Measurements from ENCODE around the gene AAMP. TPM values are rescaled to one million over a fixed set of nuclear protein-coding genes. Genes with fewer than 3 reads are reported as not detected.

Gene AAMP
- total and polyA plus RNA-seq, 2 donors (not counting 3 experiments of a cell fraction or from before 2014, with no cell fraction given), result 69.3 to 84.4 TPM

DNA sequence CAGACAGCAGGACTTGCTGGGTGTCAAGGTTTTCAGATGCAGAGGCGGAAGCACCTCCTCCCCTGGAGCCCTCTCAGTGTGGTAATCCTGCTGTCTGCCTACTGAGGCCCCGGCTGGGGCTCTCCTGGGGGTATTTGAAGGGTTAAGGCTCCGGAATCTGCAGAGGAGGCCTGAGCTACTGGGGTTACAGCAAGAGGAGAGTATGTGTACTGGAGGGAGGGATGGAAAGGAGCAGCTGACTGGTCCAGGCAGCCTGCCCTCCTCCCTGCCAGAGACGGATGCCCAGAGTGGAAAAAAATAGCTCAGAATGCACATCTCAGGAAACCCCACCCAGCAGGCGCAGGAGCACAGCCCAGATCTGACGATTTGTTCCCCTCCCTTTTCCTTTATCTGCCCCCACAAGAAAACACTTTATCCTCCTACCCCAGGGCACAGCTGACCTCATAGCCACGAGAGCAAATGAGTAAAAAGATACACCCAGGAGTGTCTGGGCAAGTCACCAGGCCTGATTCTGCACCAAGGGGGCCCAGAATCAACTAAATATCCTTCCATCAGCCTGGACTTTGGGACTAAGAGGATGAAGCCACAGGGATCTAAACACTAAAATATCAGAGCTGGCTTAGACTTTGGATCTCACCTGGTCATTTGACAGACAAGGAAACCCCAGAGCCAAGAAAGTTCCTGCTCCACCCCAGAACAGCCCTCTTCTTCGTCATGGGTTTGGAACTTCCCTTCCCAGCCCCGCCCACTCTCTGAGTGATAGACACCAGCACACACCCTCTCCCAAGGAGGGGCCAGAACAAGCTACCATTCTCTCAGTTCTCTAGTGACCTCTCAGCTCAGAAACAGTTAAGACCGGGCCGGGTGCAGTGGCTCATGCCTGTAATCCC is 16.9 kb upstream of the AAMP start:
- no peaks in the 10 kb centered on the region for H4K20me1 ChIP-seq (replicated peaks; ENCODE audit: control insufficient read depth, extremely low read depth, insufficient read depth, low read length)
- peaks cover 84% of the 10 kb centered on the region for H3K79me2 ChIP-seq (ENCODE audit: control insufficient read depth, insufficient read depth, low read length)
- H3K27ac ChIP-seq (ENCODE audit: insufficient read depth, low read depth, low read length), result peak overlapping the region; percentile 88
- BruUV-seq (replicated peaks), result no TSS peak
- peaks cover 77% of the 10 kb centered on the region for H3K4me1 ChIP-seq (ENCODE audit: control insufficient read depth, extremely low read depth, insufficient read depth, low read length)
- H3K36me3 ChIP-seq (ENCODE audit: control insufficient read depth in 2 of 2, extremely low read depth in 1 of 2, insufficient read depth in 2 of 2, low read length in 2 of 2), result peaks cover under 1 to 2% of the 10 kb centered on the region in 2 experiments
- dilution Hi-C loops (cut with MboI; ENCODE audit: extremely low pct_ligation_motif_present, low sequenced_read_pairs) (no loop called here), intact Hi-C loops (cut with micrococcal nuclease) (loop anchor here (1.0 to 2.0 kb wide), 2 partner anchors 15 to 282 kb away; partner anchors contain the start of genes CNOT9 and USP37)
- H2AFZ ChIP-seq (ENCODE audit: low read depth, low read length), result no peak overlapping the region
- peak overlapping the region; percentile 29 for H3K4me2 ChIP-seq (ENCODE audit: insufficient read depth, low read length)
- ChIA-PET CTCF (interaction anchor here (1.2 to 3.2 kb wide), 10 partner anchors 8 to 109 kb away, joined by 3 to 27 read pairs (median 10); partner anchors contain the start of genes AAMP, CATIP and PNKD), POLR2A (interaction anchor here (0.6 to 1.6 kb wide), 5 partner anchors 13 to 258 kb away, joined by 3 to 6 read pairs (median 4); partner anchors contain the start of genes AAMP, CATIP and PNKD)
- no peaks in the 10 kb centered on the region for H3K9me3 ChIP-seq (replicated peaks; ENCODE audit: control insufficient read depth, insufficient read depth, low read length)
- H3K9ac ChIP-seq (replicated peaks; ENCODE audit: extremely low read depth, insufficient read depth, low read length), result peak overlapping the region; percentile 61
- DNase-seq (ENCODE audit: low read depth, low spot score), result peak; percentile 93
- FAIRE-seq, result peak; percentile 95
- H3K27me3 ChIP-seq (ENCODE audit: control insufficient read depth in 2 of 2, insufficient read depth in 2 of 2, low read length in 2 of 2), result no peaks in the 10 kb centered on the region
- TF ChIP-seq POLR2A (IDR thresholded peaks at IDR 0.05; ENCODE audit: low read depth, low read length), result peak; percentile 16
- peak; percentile 25 for TF ChIP-seq GATA2 (IDR thresholded peaks at IDR 0.05; ENCODE audit: insufficient read depth, insufficient read length, low read depth, low read length)
- TF ChIP-seq MYC (IDR thresholded peaks at IDR 0.05; ENCODE audit: low read depth, low read length), result no peak
- TF ChIP-seq EZH2 (IDR thresholded peaks at IDR 0.05; ENCODE audit: borderline replicate concordance, low read depth, low read length, severe bottlenecking), result no peak
- TF ChIP-seq FOS (IDR thresholded peaks at IDR 0.05; ENCODE audit: borderline replicate concordance, insufficient read depth, low read length), result no peak
- TF ChIP-seq JUN (IDR thresholded peaks at IDR 0.05; ENCODE audit: borderline replicate concordance, insufficient read depth, insufficient read length, low read depth), result peak; percentile 32
- peak; percentile 59 for TF ChIP-seq POLR2AphosphoS5 (IDR thresholded peaks at IDR 0.05; ENCODE audit: insufficient read depth, low read depth, low read length)
- no peaks in the 10 kb centered on the region for H3K9me1 ChIP-seq (replicated peaks; ENCODE audit: control insufficient read depth, extremely low read depth, insufficient read depth, low read length)
- no peak overlapping the region for H3K4me3 ChIP-seq (replicated peaks in 1 of 3; ENCODE audit: insufficient read depth in 1 of 3, low read depth in 1 of 3, low read length in 3 of 3)

Measured in endothelial cell of umbilical vein (primary cell).